ENCODE measurements around the gene MT1F. TPM values are rescaled to one million over a fixed set of nuclear protein-coding genes. Genes with fewer than 3 reads are reported as not detected.

MT1F gene
- total RNA-seq, 1 experiment from 2014 or later, result 7.3 TPM

DNA sequence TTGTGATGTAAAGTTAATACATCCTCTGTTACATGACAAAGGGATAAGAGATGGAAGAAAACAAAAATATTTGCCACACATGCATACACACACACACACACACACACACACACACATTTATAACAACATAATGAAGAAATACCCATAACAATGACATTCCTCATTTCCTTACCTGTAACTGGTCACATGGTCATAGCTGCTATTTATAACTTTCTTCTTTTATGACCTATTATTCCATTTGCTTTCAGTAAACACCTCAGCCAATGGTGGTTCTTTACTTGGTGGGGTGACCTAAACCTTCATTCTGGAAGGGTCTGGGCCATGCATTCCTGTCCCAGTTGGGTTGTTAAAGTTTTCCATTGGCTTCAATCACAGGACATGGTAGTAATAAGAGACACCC, 44.1 kb upstream of the MT1F start:
- Histone ChIP-seq H3K9me3 (ENCODE audit: control insufficient read depth in 1 of 2, insufficient read depth in 1 of 2, low read depth in 1 of 2, low read length in 2 of 2) (no peaks in the 10 kb centered on the region), H3K27ac (ENCODE audit: low read depth, low read length) (no peak overlapping the region), H2AFZ (ENCODE audit: low read depth, low read length, poor library complexity, severe bottlenecking) (peak overlapping the region; percentile 72), H3K4me2 (ENCODE audit: low read length) (peak overlapping the region; percentile 31), H3K4me1 (ENCODE audit: control insufficient read depth in 1 of 2, insufficient read depth in 2 of 2, low read length in 2 of 2) (peaks cover 48 to 63% of the 10 kb centered on the region in 2 experiments), H3K27me3 (ENCODE audit: insufficient read depth, low read length) (no peaks in the 10 kb centered on the region), H3K4me3 (replicated peaks in 1 of 2; ENCODE audit: low read depth in 1 of 2, low read length in 2 of 2) (no peak overlapping the region), H3K79me2 (ENCODE audit: insufficient read depth, low read length) (peaks cover 12% of the 10 kb centered on the region), H4K20me1 (ENCODE audit: insufficient read depth) (no peaks in the 10 kb centered on the region), H3K9ac (ENCODE audit: low read length) (no peak overlapping the region), H3K9me2 (ENCODE audit: insufficient read depth) (no peaks in the 10 kb centered on the region), H3K36me3 (ENCODE audit: control insufficient read depth in 1 of 2, insufficient read depth in 2 of 2, low read length in 2 of 2) (no peaks in the 10 kb centered on the region)
- TF ChIP-seq, protein P1, sequence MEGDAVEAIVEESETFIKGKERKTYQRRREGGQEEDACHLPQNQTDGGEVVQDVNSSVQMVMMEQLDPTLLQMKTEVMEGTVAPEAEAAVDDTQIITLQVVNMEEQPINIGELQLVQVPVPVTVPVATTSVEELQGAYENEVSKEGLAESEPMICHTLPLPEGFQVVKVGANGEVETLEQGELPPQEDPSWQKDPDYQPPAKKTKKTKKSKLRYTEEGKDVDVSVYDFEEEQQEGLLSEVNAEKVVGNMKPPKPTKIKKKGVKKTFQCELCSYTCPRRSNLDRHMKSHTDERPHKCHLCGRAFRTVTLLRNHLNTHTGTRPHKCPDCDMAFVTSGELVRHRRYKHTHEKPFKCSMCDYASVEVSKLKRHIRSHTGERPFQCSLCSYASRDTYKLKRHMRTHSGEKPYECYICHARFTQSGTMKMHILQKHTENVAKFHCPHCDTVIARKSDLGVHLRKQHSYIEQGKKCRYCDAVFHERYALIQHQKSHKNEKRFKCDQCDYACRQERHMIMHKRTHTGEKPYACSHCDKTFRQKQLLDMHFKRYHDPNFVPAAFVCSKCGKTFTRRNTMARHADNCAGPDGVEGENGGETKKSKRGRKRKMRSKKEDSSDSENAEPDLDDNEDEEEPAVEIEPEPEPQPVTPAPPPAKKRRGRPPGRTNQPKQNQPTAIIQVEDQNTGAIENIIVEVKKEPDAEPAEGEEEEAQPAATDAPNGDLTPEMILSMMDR (IDR thresholded peaks at IDR 0.05 in 2 of 3, conservative IDR thresholded peaks at IDR 0.05 in 1 of 3; ENCODE audit: borderline replicate concordance in 1 of 3, insufficient read depth in 1 of 3, low read depth in 2 of 3, low read length in 2 of 3), result no peak
- TF ChIP-seq POLR2A (IDR thresholded peaks at IDR 0.05; ENCODE audit: borderline replicate concordance, extremely low read depth, insufficient read depth, insufficient read length) (no peak), JUND (IDR thresholded peaks at IDR 0.05) (no peak), TCF7L2 (IDR thresholded peaks at IDR 0.05; ENCODE audit: borderline replicate concordance, extremely low read depth, insufficient read depth, insufficient read length) (no peak), FOSL1 (IDR thresholded peaks at IDR 0.05; ENCODE audit: low read depth) (no peak), YY1 (IDR thresholded peaks at IDR 0.05; ENCODE audit: extremely low read depth, insufficient replicate concordance, low read depth, low read length) (no peak), RAD21 (IDR thresholded peaks at IDR 0.05; ENCODE audit: low read depth) (no peak), EZH2phosphoT487 (IDR thresholded peaks at IDR 0.05; ENCODE audit: borderline replicate concordance) (no peak), ZFX (IDR thresholded peaks at IDR 0.05) (no peak), EZH2 (IDR thresholded peaks at IDR 0.05) (no peak), CEBPB (IDR thresholded peaks at IDR 0.05; ENCODE audit: low read depth) (no peak), SRF (IDR thresholded peaks at IDR 0.05; ENCODE audit: low read depth) (no peak), ZNF274 (IDR thresholded peaks at IDR 0.05; ENCODE audit: low read depth, low read length) (no peak)
- TF ChIP-seq, protein P2, sequence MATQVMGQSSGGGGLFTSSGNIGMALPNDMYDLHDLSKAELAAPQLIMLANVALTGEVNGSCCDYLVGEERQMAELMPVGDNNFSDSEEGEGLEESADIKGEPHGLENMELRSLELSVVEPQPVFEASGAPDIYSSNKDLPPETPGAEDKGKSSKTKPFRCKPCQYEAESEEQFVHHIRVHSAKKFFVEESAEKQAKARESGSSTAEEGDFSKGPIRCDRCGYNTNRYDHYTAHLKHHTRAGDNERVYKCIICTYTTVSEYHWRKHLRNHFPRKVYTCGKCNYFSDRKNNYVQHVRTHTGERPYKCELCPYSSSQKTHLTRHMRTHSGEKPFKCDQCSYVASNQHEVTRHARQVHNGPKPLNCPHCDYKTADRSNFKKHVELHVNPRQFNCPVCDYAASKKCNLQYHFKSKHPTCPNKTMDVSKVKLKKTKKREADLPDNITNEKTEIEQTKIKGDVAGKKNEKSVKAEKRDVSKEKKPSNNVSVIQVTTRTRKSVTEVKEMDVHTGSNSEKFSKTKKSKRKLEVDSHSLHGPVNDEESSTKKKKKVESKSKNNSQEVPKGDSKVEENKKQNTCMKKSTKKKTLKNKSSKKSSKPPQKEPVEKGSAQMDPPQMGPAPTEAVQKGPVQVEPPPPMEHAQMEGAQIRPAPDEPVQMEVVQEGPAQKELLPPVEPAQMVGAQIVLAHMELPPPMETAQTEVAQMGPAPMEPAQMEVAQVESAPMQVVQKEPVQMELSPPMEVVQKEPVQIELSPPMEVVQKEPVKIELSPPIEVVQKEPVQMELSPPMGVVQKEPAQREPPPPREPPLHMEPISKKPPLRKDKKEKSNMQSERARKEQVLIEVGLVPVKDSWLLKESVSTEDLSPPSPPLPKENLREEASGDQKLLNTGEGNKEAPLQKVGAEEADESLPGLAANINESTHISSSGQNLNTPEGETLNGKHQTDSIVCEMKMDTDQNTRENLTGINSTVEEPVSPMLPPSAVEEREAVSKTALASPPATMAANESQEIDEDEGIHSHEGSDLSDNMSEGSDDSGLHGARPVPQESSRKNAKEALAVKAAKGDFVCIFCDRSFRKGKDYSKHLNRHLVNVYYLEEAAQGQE (IDR thresholded peaks at IDR 0.05; ENCODE audit: low read depth), result no peak
- CTCF ChIA-PET, result no interaction called here
- DNase-seq (ENCODE audit: low read depth, low spot score) (no peak), ATAC-seq (no peak)
- POLR2A ChIA-PET, result interaction anchor here (16.1 kb wide), 1 partner anchor 11 kb away, joined by 344 read pairs; the partner anchor contains the start of gene MT1E
- RAD21 ChIA-PET (ENCODE audit: low non-redundant PET in 1 of 2, low total read pairs in 2 of 2, uncharacterized antibody in 2 of 2, unreplicated experiment in 2 of 2), result no interaction called here
- intact Hi-C loops (cut with micrococcal nuclease), result no loop called here
- no TSS peak for BruUV-seq (replicated peaks)

Data from HCT116 (cell line).